Right forelimb (tissue), 1 donor: ENCODE measurements around the gene HMCN2.

Experiments used
- DNase-seq: peaks from one replicate; pipeline ENCODE4 v3.0.0-alpha.2; 2018

HMCN2 gene

GRCh38 chr9:130290291-130291181, 25.0 kb downstream of the HMCN2 start:
- no peak for DNase-seq

GRCh38 chr9:130291474-130291873, 25.9 kb downstream of the HMCN2 start:
- no peak for DNase-seq

GRCh38 chr9:130292106-130292505, 26.5 kb downstream of the HMCN2 start:
- no peak for DNase-seq

- DNase-seq, result no peak
Observed at GRCh38 chr9:130294664-130295063, 29.1 kb downstream of the HMCN2 start.

GRCh38 chr9:130295431-130295830, 29.9 kb downstream of the HMCN2 start:
- DNase-seq, result no peak

GRCh38 chr9:130295945-130296782, 30.6 kb downstream of the HMCN2 start:
- DNase-seq, result no peak

GRCh38 chr9:130296783-130297055, 31.2 kb downstream of the HMCN2 start:
- DNase-seq, result no peak

GRCh38 chr9:130297371-130297770, 31.8 kb downstream of the HMCN2 start:
- DNase-seq, result no peak

GRCh38 chr9:130298662-130299279, 33.2 kb downstream of the HMCN2 start:
- DNase-seq, result no peak

- DNase-seq, result no peak
Observed at GRCh38 chr9:130299785-130300615, 34.4 kb downstream of the HMCN2 start.

GRCh38 chr9:130300739-130301138, 35.2 kb downstream of the HMCN2 start:
- DNase-seq, result no peak

- DNase-seq, result peak; percentile 79
Observed at GRCh38 chr9:130301483-130302286, 36.1 kb downstream of the HMCN2 start.

- DNase-seq, result no peak
Observed at GRCh38 chr9:130302785-130303612, 37.4 kb downstream of the HMCN2 start.

- DNase-seq, result no peak
Observed at GRCh38 chr9:130303613-130304055, 38.1 kb downstream of the HMCN2 start.

GRCh38 chr9:130304116-130304515, 38.6 kb downstream of the HMCN2 start:
- no peak for DNase-seq

GRCh38 chr9:130304643-130305042, 39.1 kb downstream of the HMCN2 start:
- no peak for DNase-seq

GRCh38 chr9:130305381-130305780, 39.8 kb downstream of the HMCN2 start:
- no peak for DNase-seq

- DNase-seq, result no peak
Observed at GRCh38 chr9:130306823-130307666, 41.5 kb downstream of the HMCN2 start.

GRCh38 chr9:130307667-130307943, 42.0 kb downstream of the HMCN2 start:
- DNase-seq, result no peak

- DNase-seq, result no peak
Observed at GRCh38 chr9:130308081-130308571, 42.6 kb downstream of the HMCN2 start.
